HG03520 (cell line): ENCODE measurements around the gene KDM5C.
"Not testable (repeated sequence)": the region's sequence is repeated elsewhere in the genome, so short reads cannot be mapped to it uniquely, and the experiment has no call there.

Experiments used
- ATAC-seq: cut with Tn5 transposase; IDR thresholded peaks from one replicate; pipeline ENCODE4 v1.9.1; 2021; ENCODE audit warnings: mild to moderate bottlenecking, moderate library complexity; ENCODE audit not compliant: unreplicated experiment

Gene KDM5C

GRCh38 chrX:53194308-53194707 is 30.7 kb downstream of the KDM5C start:
- no peak for ATAC-seq

- ATAC-seq = no peak
Measured at GRCh38 chrX:53193093-53193492, 31.9 kb downstream of the KDM5C start.

- ATAC-seq = no peak
Measured at GRCh38 chrX:53190363-53190960, 34.5 kb downstream of the KDM5C start.

- peak; percentile 82 for ATAC-seq
Measured at GRCh38 chrX:53188763-53189162, 36.2 kb downstream of the KDM5C start.

- ATAC-seq = no peak
Measured at GRCh38 chrX:53186351-53186750, 38.7 kb downstream of the KDM5C start.

GRCh38 chrX:53184836-53185235 is 40.2 kb downstream of the KDM5C start:
- no peak for ATAC-seq

GRCh38 chrX:53171356-53171755 is 53.7 kb downstream of the KDM5C start:
- no peak for ATAC-seq

GRCh38 chrX:53166103-53166502 is 58.9 kb downstream of the KDM5C start:
- no peak for ATAC-seq

GRCh38 chrX:53164566-53164965 is 60.4 kb downstream of the KDM5C start:
- ATAC-seq = not testable (repeated sequence)

- no peak for ATAC-seq
Measured at GRCh38 chrX:53163436-53163835, 61.6 kb downstream of the KDM5C start.

GRCh38 chrX:53160297-53160983 is 64.6 kb downstream of the KDM5C start:
- no peak for ATAC-seq

GRCh38 chrX:53159184-53159583 is 65.8 kb downstream of the KDM5C start:
- ATAC-seq = no peak

GRCh38 chrX:53156207-53156596 is 68.8 kb downstream of the KDM5C start:
- ATAC-seq = no peak

GRCh38 chrX:53155512-53156206 is 69.3 kb downstream of the KDM5C start:
- ATAC-seq = no peak

GRCh38 chrX:53153581-53153980 is 71.4 kb downstream of the KDM5C start:
- ATAC-seq = no peak
